SH-SY5Y (cell line): ENCODE data around the gene RP9.

ENCODE experiments used
- GATA2 ChIP-seq: IDR thresholded peaks from 2 replicates; pipeline ENCODE4 v1.6.1; 2011; ENCODE audit warnings: mild to moderate bottlenecking, low read depth, low read length
- GATA3 ChIP-seq: IDR thresholded peaks from 2 replicates; pipeline ENCODE4 v1.6.1; 2011; ENCODE audit warnings: low read depth, mild to moderate bottlenecking, low read length, moderate library complexity

DNA sequence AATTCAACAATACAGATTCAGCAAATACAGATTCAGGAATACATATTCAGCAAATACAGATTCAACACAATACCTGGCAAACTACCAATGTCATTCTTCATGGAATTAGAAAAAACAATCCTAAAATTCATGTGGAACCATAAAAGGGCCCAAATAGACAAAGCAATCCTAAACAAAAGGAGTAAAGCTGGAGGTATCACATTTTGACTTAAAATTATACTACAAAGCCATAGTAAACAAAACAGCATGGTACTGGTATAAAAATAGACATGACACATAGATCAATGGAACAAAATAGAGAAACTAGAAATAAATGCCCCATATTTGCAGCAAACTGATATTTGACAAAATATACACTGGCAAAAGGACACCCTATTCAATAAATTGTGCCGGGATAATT, 43.2 kb downstream of the RP9 start:
- no peak for TF ChIP-seq GATA3
- no peak for TF ChIP-seq GATA2
